GM12874 (cell line): ENCODE measurements around the gene SRSF8.

Experiments
- CTCF ChIP-seq: IDR thresholded peaks from 2 replicates; pipeline ENCODE4 v1.5.1; 2011; ENCODE audit warnings: low read depth, mild to moderate bottlenecking, control low read depth, low read length, moderate library complexity; ENCODE audit not compliant: insufficient read depth

Gene SRSF8

GRCh38 chr11:95108671-95109551 is 42.2 kb downstream of the SRSF8 start:
- no peak for TF ChIP-seq CTCF

GRCh38 chr11:95111923-95112540 is 45.3 kb downstream of the SRSF8 start:
- no peak for TF ChIP-seq CTCF

GRCh38 chr11:95115597-95115996 is 48.9 kb downstream of the SRSF8 start:
- TF ChIP-seq CTCF = no peak

GRCh38 chr11:95119361-95120060 is 52.8 kb downstream of the SRSF8 start:
- TF ChIP-seq CTCF = no peak
